Adrenal gland (tissue), 5 donors: ENCODE data around the gene ZNF530.

ENCODE experiments used
- POLR2A ChIP-seq, 2 donors: fragments of 450-650 bp; IDR thresholded peaks; one replicate each; pipeline ENCODE4 v1.6.1; 2017; ENCODE audit warnings: antibody characterized with exemption in 2 of 2, mild to moderate bottlenecking in 2 of 2, moderate library complexity in 1 of 2
- TF ChIP-seq, protein P1 (sequence below), 6 experiments: fragments of 450-650 bp in 4 of 6; fragments of 200-600 bp in 2 of 6; sonication (generic) in 1 of 6; IDR thresholded peaks; 1 replicate in 5 of 6; 2 replicates in 1 of 6; pipeline versions ENCODE4 v1.5.1 to v1.8.0; 2016 to 2021; ENCODE audit warnings: antibody characterized with exemption in 6 of 6, mild to moderate bottlenecking in 2 of 6, moderate library complexity in 1 of 6
- donor health status: DM: no; HTN: no; CAD: no.

DNA sequence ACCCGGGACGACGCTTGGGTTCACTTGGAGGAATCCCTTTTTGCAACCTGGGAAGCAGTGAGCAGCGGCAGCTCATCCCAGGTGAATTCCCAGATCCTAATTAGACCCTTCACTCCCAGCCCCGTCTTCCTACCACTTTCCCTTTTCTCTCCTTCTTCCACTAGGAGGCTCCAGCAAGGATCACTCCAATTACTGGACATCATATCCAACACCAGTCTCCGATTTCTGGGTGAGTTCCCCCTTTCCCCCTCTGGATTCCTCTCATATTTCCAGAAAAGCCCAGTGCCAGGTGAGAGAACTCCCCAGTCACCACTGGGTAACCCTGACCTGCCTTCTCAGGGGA is 51.9 kb downstream of the ZNF530 start:
- TF ChIP-seq, protein P1, sequence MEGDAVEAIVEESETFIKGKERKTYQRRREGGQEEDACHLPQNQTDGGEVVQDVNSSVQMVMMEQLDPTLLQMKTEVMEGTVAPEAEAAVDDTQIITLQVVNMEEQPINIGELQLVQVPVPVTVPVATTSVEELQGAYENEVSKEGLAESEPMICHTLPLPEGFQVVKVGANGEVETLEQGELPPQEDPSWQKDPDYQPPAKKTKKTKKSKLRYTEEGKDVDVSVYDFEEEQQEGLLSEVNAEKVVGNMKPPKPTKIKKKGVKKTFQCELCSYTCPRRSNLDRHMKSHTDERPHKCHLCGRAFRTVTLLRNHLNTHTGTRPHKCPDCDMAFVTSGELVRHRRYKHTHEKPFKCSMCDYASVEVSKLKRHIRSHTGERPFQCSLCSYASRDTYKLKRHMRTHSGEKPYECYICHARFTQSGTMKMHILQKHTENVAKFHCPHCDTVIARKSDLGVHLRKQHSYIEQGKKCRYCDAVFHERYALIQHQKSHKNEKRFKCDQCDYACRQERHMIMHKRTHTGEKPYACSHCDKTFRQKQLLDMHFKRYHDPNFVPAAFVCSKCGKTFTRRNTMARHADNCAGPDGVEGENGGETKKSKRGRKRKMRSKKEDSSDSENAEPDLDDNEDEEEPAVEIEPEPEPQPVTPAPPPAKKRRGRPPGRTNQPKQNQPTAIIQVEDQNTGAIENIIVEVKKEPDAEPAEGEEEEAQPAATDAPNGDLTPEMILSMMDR (IDR thresholded peaks at IDR 0.05): no peak
- TF ChIP-seq POLR2A (IDR thresholded peaks at IDR 0.05): no peak
